GM18526 (cell line): ENCODE measurements around the gene SMARCC2.
A peak's percentile ranks its signal among the peaks of the same experiment; 100 is the strongest.

Experiments
- POLR2A ChIP-seq: IDR thresholded peaks from 3 replicates; pipeline ENCODE4 v1.6.1; 2011; ENCODE audit not compliant: insufficient read length; ENCODE audit errors: extremely low read depth

SMARCC2 gene

DNA sequence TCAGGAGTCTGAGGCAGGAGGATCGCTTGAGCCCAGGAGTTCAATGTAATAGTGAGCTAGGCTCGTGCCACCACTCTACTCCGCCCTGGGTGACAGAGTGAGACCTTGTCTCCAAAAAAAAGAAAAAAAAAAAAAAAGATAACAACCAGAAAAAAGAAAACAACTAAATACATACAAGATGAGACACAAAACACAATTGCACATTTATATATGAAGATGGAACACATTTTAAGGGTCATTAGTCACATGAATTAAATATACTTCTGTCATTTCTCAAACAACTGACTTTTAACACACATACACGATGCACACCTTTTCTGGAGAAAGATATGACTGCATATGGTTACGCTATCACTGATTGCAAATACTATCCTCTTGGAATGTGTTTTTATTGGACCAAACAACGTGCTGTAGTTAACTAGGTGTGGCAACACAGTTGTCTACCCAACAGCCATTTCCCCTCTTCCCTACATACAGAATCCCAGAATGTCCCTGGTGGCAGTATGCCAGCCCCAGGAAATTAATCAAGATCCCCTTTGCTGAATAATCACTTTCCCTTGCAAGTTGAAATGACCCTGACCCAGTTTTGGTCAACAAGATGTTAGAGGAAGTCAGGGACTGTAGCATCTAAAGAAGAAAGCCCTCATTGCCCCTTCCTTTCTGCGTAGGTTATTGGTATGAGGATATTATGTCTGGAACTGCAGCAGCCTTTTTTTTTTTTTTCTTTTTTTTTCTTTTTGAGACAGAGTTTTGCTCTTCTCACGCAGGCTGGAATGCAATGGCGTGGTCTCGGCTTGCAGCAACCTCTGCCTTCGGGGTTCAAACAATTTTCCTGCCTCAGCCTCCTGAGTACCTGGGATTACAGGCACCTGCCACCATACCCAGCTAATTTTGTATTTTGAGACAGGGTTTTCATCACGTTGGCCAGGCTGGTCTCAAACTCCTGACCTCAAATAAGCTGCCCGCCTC, 42.5 kb downstream of the SMARCC2 start:
- TF ChIP-seq POLR2A: no peak

DNA sequence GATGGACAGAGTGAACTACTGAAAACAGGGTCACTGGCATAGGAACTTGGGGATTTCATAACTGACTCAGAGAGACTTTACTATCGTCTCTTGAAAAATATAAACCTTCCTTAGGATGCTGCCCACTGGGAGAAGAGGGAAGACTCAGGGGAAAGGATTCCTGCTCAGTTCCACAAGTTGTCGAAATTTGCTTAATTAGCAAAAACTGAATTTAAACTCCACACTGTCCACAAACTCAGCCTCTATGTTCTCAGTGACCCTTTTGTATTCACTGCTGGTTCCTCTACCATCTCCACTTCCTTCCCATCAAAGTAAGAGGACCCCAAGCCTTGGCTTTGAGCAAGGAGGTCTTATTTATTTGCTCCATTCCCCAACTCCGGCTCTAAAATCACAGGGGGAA, 44.1 kb downstream of the SMARCC2 start:
- TF ChIP-seq POLR2A: no peak

DNA sequence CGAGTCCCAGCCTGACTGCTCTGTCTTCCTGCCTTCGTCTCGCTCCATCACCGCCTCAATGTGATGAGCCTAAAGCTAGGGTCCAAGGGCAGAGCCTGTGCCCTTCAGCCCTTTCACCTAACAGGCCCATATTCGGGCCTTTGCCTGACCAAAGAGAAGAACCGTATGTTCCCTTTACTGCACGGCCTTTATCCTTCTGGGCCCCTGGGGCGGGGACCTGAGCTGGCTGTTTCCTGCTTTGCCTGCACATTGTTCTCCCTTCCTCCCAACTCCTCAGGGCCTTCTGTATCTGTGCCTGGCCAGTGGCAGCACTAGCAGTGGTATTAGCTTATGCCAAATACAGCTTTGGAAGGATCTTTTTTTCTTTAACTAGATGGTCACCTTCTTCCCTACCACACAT, 45.4 kb downstream of the SMARCC2 start:
- no peak for TF ChIP-seq POLR2A

DNA sequence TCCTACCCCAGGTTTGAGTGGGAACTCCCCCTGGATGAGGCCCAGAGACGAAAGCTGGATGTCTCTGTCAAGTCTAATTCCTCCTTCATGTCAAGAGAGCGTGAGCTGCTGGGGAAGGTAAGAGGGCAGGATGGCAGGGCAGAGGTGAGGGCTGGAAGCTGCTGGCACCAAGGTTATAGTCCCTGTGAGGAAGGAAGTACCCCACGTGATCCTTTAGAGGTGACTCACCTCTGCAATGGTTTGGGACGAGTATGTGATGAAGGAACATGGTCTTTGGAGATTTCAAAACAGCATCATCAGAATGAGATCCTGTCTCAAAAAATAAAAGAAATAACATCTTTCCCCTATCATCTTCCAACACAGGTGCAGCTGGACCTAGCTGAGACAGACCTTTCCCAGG, 46.1 kb downstream of the SMARCC2 start:
- TF ChIP-seq POLR2A: no peak

DNA sequence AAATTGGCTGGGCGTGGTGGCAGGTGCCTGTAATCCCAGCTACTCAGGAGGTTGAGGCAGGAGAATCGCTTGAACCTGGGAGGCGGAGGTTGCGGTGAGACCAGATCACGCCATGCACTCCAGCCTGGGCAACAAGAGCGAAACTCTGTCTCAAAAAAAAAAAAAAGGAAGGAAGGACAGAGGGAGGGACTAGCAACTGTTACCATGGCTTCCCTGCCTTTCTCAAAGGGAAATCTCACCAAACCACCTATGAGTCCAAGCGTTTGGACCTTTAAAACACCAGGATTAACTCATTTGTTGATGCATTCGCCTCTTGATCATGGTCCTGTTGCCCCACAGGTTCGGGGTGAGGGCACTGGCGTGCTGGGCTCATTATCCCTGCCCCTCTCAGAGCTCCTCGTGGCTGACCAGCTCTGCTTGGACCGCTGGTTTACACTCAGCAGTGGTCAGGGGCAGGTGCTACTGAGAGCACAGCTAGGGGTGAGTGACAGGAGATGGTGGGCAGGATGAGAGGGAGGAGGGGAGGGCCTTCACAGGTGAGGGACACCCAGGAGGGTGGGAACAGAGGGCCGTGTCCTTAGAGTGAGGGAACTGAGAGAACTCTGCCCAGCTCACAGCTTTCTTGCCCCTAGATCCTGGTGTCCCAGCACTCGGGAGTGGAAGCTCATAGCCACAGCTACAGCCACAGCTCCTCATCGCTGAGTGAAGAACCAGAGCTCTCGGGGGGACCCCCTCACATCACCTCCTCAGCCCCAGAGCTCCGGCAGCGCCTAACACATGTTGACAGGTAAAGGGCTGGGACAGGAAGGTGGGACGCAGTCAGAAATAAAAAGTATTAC, 47.1 kb downstream of the SMARCC2 start:
- TF ChIP-seq POLR2A: no peak

DNA sequence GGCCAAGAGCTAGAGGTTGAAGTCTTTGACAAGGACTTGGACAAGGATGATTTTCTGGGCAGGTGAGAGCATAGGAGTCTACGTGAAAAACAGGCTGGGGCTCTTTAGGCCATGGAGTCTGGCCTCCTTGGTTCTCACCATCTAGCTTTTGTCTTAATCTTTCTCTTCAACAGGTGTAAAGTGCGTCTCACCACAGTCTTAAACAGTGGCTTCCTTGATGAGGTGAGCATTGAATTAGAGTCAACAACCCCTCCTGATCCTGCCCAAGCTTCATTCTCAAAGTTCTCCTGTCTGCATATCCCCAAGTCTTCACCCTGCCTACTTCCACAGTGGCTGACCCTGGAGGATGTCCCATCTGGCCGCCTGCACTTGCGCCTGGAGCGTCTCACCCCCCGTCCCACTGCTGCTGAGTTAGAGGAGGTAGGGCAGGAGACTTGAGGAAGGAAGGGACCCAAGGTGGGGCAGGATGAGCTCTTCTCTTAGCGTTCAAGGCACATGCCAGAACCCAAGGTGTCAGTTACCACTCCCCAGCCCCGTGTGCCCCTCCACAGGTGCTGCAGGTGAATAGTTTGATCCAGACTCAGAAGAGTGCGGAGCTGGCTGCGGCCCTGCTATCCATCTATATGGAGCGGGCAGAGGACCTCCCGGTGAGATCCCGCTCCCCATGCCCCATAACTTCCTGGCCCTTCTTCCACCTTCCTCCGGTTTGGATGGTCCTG, 51.3 kb downstream of the SMARCC2 start:
- TF ChIP-seq POLR2A: no peak

DNA sequence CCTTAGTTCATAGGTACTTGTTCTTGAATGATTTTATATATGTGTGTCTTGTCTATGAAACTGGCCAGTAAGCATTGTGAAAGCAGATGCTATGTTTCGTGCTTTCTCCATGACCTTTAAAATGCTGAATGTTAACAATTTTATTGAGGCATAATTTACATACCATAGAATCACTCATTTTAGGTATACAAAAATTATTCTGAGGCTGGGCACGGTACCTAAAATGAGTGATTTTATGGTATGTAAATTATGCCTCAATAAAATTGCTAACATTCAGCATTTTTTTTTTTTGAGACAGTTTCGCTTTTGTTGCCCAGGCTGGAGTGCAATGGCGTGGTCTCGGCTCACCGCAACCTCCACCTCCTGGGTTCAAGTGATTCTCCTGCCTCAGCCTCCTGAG, 54.4 kb downstream of the SMARCC2 start:
- no peak for TF ChIP-seq POLR2A

DNA sequence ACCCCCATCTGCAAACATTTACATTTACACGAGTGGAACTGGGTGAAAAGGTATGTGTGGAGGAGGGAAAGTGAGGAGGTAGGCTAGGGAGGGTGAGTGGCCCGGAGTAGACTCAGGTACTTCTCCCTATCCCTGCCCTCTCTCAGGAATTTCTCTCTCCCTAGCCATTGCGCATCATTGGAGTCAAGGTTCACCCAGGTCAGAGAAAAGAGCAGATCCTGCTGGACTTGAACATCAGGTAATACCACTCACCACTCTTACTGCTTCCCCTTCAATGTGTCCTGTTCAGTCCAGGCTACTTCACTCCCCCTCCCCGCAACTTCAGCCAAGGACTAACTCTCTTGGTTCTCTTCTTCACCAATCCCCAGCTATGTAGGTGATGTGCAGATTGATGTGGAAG, 58.4 kb downstream of the SMARCC2 start:
- no peak for TF ChIP-seq POLR2A

DNA sequence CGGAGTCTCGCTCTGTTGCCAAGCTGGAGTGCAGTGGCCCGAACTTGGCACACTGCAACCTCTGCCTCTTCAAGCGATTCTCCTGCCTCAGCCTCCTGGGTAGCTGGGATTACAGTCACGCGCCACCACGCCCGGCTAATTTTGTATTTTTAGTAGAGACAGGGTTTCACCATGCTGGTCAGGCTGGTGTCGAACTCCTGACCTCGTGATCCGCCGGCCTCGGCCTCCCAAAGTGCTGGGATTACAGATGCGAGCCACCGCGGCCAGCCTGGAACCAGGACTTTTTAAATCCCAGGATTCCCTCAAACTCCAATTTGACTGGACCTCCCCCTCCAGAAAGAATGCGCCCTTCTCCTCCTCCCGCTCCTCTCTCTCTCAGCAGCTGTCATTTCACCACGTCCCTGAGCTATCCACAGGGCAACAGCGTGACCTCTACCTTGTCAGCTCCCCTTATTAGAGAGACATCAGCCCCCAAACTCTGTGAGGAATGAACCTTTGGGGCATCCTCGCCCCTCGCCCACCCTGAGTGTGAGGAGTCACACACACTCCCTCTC, 59.3 kb downstream of the SMARCC2 start:
- TF ChIP-seq POLR2A: no peak

DNA sequence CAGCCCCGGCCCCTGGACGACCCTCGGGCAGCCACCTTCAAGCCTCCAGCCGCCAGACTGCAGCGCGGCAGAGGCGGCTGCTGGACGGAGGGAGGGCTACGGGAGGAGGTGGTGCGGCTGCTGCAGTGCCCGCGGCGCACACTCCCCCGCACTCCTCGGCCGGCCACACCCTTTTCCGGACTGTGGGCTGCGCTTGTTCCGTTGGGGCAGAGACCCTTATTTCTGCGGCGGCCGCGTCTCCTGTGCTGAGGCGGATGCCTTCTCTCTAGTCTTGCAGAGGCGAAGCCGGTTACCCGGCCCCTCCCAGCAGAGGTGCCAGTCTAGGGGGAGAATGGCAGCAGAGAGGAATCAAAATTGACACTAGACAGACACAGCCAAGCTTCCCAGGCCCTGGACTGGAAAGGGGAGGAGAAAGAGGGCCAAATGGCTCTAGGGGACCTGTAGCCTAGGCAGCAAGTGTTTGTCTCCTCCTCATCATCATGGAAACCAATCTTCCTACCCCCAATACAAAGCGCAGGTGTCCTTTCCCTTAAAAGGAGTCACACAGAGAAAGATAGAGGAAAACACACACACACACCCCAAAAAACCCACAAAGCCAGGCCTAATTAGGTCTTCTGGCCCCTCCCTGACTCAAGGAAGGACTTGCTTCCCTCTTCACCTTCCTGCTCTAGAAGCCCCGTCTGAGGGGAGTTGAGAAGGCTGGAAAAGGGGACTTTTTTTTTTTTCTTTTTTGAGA, 59.9 kb downstream of the SMARCC2 start:
- no peak for TF ChIP-seq POLR2A

DNA sequence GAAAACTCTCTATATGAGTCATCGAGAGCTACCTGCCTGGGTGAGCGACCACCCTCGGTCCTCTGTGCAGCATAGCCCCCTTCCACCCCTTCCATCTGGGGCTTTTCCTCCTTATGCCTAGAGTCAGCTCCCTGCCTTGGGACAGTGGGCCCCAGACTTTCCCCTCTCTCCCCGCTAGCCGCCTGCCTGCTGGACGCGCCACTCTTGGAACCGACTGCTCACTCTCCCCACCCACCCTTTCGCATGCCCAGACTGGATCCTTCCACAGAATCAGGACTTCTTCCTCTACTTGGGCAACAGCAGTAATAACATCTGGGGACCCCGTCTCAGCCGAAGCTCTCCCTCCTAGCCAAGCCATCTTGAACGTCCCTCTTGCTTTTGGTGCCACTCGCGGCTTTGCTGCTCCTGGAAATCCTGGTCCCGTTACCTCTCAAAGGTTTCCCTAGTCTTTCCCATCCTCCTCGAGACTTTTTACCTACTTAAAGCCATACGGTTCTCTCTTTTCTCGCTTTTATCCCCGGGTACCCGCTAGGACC, 60.5 kb downstream of the SMARCC2 start:
- no peak for TF ChIP-seq POLR2A

DNA sequence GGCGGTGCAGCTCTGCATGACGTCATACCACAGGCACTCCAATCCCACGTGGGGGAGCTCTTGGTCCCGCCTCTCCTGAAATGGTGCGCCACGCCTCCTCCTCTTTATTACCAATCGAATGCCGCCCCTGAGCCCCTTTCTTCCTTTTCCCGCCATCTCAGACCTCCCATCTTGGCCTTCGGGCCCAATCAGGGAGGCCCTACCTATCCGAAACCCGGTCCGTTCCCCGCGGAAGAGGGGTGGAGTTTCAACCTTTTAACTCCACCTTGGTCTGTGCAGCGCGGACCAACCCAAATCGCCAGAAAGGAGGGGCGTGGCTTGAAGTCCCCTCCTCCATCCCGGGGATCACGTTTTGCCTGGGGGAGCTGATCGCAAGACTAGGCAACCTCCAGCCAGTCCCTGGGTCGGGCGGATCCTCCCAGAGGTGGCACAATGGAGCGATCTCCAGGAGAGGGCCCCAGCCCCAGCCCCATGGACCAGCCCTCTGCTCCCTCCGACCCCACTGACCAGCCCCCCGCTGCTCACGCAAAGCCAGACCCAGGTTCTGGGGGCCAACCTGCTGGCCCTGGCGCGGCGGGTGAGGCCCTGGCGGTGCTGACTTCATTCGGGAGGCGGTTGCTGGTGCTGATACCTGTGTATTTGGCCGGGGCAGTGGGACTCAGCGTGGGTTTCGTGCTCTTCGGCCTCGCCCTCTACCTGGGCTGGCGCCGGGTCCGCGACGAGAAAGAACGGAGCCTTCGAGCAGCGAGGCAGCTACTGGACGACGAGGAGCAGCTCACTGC, 61.2 kb downstream of the SMARCC2 start, which contains the start of gene ESYT1:
Gene ESYT1 (plus strand): TSS at position 380 of the 782 bp plus-strand sequence. CDS start 53 bp downstream, at position 433.
- peak; percentile 78 for TF ChIP-seq POLR2A

DNA sequence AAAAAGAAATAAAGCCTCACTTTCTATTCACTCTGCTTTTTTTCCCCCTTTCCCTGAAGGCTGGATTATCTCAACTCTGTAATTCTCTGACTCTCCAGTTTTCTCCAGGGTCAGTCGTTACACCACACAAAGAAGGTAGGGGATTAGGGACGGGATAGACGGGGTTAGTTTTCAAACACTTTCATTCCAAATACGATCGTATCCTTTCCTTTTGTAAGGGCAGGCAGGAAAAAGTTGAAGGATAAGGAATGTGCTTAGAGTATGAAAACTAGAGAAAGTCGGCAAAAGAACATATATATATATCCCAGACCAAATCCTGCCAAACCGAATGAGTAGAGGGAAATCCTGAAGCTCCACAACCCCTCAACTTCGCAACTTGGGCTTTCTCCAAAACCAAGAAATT, 61.8 kb downstream of the SMARCC2 start:
- no peak for TF ChIP-seq POLR2A
